Stimulated activated CD8-positive, alpha-beta memory T cell treated with anti-CD3 and anti-CD28 coated beads, Interleukin-7, amount 100 ng/mL, for 4 hours (primary cell): Measurements from ENCODE around the gene NPAS4.
"Not testable (repeated sequence)": the region's sequence is repeated elsewhere in the genome, so short reads cannot be mapped to it uniquely, and the experiment has no call there.

ENCODE experiments used
- DNase-seq, 2 donors: peaks; one replicate each; pipeline ENCODE4 v3.0.0-alpha.2; 2020; ENCODE audit warnings: low read depth in 2 of 2

Gene NPAS4

GRCh38 chr11:66417000-66417399, 3.8 kb upstream of the NPAS4 start:
- DNase-seq, result no peak

- DNase-seq, result peak; percentile 48 to 53
Measured at GRCh38 chr11:66418168-66418985, 2.5 kb upstream of the NPAS4 start.

- DNase-seq, result no peak
Measured at GRCh38 chr11:66418986-66419308, 1.9 kb upstream of the NPAS4 start.

DNA sequence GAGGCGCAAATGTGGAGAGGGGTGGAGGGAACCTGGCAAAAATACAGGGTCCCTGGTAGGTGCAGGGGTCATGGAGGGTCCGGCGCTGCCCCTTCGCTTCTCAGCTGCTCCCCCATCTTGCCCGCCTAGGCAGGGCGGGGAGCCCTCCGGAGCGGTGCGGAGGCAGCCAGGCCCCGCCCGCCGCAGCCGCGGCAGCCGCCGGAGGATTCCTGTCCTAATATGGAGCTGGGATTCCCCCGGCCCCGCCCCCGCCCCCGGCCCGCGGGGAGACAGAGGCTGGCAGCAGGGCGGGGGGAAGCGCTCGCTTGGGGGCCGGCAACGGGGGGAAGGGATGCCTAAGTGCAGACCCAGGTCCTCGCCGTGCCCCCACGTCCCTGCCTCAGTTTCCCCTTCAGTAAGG, 1.0 kb upstream of the NPAS4 start:
- no peak for DNase-seq

DNA sequence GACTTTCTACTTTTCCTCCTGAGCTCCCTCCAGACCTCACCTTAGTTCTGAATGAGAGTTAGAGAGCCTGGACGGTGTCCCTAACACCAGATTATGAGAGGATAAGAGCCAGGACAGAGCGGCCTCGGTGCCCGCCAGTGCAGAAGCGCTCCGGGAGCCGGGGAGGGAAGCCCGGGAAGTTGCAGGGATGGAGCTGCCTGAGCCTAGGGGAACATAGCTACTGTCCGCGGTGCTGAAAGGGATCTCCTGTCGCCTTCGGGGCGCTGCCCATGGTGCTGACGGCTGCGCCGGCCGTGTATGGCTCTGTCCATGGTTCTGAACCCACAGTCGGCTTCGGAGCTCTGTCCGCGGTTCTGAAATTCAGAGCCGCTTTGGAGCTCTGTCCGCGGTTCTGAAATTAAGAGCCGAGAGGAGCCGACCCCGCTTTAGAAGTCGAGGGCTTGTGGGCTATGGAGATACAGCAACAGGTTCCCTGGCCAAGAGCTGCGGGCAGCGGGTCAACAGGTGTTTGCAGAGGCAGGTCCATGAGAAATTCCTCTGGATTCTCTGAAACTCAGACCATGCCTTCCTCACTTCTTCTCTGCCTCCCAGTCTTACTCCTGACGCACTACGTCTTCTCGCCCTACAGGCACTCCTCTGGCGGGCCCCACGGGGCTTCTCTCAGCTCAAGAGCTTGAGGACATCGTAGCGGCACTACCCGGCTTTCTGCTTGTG, 814 bp downstream of the NPAS4 start:
- peak; percentile 70 to 71 for DNase-seq

DNA sequence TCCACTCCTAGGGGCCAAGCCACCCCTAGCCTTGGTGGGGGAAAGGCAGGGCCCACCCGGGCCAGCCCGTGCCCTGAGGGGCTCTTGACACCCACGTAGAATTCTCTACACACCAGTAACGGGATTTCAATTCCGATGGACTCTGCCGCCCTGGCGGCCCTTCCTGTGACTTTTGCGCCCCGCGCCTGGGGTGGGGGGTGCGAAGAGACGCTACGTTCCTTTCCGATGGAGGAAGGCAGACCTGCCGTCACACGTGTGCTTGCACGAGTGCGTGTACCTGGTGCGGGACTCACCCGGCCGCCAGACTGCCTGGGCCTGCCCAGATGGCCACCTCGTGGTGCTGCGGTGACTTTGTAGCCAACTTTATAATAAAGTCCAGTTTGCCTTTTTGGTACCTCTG, 5.5 kb downstream of the NPAS4 start:
- DNase-seq, result no peak

DNA sequence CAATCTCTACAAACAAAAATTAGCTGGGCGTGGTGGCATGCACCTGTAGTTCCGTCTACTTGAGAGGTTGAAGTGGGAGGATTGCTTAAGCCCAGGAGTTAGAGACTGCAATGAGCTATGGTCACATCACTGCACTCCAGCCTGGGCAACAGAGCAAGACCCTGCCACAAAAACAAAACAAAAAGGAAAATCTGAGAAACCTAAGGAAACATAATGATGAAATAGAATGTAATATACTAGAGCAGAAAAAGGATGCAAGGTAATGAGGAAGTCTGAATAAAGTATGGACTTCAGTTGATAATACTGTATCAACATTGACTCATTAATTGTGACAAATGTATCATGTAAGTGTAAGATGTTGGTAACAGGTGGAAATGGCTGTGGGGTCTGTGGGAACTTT, 8.1 kb downstream of the NPAS4 start:
- no peak for DNase-seq

GRCh38 chr11:66429983-66430602, 9.3 kb downstream of the NPAS4 start:
- DNase-seq, result peak; percentile 47 to 51

GRCh38 chr11:66431287-66431686, 10.5 kb downstream of the NPAS4 start:
- DNase-seq, result not testable (repeated sequence)

DNA sequence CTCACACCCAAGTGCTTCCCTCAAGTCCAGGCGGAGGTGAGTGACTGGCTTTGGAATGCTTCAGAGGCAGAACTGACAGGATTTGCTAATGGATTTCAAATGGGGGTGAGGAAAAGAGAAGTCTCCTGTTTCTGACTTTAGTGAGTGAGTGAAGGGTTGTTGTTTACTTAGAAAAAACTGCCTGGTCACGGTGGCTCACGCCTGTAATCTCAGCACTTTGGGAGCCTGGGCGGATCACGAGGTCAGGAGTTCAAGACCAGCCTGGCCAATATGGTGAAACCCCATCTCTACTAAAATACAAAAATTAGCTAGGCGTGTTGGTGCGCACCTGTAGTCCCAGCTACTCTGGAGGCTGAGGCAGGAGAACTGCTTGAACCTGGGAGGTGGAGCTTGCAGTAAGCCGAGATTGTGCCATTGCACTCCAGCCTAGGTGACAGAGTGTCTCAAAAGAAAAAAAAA, 11.1 kb downstream of the NPAS4 start:
- not testable (repeated sequence) for DNase-seq

DNA sequence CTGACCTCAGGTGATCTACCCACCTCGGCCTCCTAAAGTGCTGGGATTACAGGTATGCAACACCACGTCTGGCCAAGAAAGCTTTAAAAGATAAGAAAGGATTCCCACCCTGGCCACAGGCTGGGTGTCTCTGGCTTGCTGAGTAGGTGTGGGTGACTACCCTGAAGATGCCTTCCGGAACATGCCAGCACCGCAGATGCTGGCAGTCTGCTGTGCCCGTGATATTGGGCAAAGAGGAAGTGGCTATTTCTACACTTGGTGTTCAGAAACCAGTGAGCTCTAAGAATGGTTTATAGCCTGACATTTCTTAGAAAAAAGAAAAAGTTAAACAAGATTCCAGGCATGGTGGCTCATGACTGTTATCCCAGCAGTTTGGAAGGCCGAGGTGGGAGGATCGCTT, 11.8 kb downstream of the NPAS4 start:
- DNase-seq, result no peak

- DNase-seq, result no peak
Measured at GRCh38 chr11:66437979-66438503, 17.2 kb downstream of the NPAS4 start.

DNA sequence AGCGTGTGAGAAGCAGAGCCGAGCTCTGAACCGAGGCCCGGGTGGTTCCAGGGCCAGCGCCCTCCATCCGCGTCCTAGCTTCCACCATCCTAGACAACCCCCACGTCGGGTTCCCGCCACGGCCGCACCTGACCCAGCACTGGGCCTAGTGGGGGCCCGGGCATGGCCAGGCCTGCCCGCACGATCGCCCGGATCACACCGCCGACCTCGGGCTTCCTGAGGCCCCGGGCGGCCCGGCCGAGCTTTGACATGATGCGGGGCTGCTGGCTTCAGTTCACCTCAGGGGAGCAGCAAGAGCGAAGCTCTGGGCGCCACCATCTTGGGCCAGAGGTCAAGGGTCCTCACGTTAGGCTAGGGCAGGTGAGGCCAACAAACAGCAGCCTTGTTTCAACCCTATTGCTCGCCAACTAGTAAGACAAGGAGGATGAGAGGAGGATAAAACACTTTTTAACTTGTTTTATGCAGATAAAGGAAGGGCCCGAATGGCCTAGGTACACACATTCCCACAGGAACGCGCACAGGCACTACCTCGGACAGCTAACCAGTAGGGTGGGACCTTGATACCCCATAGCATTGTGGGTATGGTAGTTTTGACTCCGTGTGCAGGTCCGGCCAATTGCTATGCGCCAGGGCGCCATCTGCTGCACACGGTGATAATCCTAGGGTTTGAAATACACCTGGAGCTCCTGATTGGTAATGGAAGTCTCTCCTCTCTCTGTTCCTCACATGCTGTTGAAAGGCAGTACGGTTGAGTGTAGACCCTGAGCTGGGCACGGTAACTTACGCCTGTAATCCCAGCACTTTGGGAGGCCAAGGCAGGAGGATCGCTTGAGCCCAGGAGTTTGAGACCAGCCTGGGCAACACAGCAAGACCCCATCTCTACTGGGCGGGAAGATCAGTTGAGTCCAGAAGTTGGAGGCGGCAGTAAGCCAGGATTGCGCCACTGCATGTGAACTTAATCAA, 17.9 kb downstream of the NPAS4 start, which contains the start of gene MRPL11:
TSS of gene MRPL11 (minus strand) at position 345 of the 963 bp plus-strand sequence. CDS start at position 251, 94 bp downstream.
- peak; percentile 79 to 82 for DNase-seq

GRCh38 chr11:66440101-66440939, 19.5 kb downstream of the NPAS4 start:
- not testable (repeated sequence) for DNase-seq

DNA sequence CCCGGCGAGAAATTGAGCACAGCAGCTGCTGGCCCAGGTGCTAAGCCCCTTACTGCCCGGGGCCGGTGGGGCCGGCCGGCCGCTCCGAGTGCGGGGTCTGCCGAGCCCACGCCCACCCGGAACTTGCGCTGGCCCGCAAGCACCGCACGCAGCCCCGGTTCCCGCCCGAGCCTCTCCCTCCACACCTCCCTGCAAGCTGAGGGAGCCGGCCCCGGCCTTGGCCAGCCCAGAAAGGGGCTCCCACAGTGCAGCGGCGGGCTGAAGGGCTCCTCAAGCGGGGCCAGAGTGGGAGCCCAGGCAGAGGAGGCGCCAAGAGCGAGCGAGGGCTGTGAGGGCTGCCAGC, 20.1 kb downstream of the NPAS4 start:
- not testable (repeated sequence) for DNase-seq

DNA sequence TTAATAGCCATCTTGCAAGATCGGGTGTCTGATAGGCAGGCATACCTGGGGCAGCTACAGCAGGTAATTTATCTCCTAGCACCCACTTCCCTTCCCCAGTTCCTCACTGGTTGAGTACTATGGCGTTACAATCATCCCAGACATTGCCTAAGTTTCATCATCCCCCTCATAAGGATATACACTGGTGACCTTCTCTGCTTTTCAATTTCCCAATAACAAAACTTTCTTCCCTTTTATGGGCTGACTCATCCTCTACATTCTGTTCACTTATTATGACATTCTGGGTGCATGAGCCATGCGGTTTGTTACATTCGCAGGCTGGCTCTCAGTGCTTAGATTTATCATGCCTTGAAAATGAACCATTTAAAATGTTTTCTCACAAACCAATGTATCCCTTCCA, 22.8 kb downstream of the NPAS4 start:
- DNase-seq, result no peak

DNA sequence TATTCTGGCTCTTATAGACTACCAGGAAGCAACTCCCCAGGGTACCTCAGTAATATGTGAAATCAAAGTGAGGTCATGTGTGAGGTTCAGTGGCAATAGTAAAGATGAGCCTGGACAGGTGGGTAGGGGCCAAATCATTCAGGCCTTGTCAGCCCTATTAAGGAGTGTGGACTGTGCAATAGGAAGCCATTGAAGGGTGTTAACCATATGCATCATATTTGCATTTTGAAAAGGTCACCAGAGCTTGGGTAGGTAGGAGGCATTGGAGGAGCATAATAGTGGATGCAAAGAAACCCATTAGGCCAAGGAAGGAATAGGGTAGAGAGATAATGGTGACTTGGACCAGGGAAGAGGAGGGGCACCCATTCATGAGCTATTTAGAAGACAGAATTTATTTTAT, 26.2 kb downstream of the NPAS4 start:
- DNase-seq, result no peak

DNA sequence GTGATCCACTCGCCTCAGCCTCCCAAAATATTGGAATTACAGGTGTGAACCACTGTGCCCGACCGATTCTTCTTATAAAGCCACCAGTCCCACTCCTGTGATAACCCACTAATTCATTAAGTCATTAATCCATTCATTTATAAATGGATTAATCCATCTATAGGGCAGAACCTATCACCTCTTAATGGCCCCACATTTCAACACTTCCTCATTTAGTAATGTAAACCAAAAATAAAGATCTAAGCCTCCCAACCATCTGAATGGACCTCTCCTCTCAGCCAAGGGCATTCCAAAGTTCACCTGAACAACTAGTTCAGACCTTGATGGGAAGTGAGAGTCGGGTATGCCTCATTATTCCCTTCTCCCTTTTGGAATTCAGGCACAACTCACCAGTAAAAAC, 27.7 kb downstream of the NPAS4 start:
- DNase-seq, result no peak

GRCh38 chr11:66450560-66450959, 29.7 kb downstream of the NPAS4 start:
- no peak for DNase-seq

GRCh38 chr11:66451663-66452062, 30.8 kb downstream of the NPAS4 start:
- no peak for DNase-seq
